ENCODE data around the gene POMC. TPM values are rescaled to one million over a fixed set of nuclear protein-coding genes. Genes with fewer than 3 reads are reported as not detected.

Gene POMC
- polyA plus RNA-seq (2013, experiment 1 of 2) = 3.3 TPM
- polyA plus RNA-seq (2013, experiment 2 of 2) = 3.1 TPM

DNA sequence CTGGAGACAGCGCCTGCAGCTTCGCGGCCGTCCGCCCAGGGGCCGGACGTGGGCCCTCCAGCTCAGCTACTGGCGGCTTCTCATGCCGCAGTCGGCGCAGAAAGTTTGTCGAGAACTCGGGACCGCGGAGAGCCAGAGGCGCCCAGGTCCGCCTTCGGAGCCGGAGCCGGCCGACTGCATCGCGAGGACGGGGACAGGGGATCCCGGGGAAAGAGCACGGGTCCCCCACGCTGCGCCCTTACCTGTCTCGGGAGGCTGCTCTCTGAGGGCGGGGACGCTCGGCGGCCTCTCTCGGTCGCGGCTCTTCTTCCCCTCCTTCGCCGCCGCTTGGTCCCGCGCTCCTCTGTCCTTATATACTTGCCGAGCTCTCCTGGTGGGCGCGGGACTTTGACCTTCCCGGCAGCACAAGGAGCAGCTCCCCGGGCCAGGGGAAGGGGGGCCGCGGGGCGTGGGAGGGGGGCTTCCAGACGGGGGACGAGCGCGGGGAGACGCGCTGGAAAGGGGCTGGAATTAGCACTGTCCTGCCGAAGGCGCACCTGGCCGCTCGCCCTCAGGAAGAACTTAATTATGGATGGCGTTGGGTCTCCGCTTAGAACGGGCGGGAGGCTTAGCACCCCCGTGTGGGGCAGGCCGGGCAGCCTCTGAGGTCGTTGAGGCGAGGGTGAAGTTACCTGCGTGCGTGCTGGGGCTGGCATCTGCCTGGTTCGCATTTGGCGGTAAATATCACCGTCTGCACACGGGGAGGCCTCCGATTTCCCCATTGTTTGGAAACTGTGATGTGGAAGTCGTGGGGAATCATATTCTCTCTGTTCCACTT is at the start of gene POMC:
TSS of gene POMC (minus strand) at position 325 of the 817 bp plus-strand sequence. CDS start 3,808 bp downstream, outside the sequence.
- peak within 1 kb of the TSS; percentile 86 for H3K56ac ChIP-seq (ENCODE audit: low read length)
- no peaks in the 10 kb centered on the region for H3K36me3 ChIP-seq (ENCODE audit: control insufficient read depth, insufficient read depth, low read length)
- WGBS (ENCODE audit: extremely low coverage, insufficient coverage, low lambda C conversion rate) = no CpG with 5 or more reads among the region's 75 CpGs
- H2BK15ac ChIP-seq (replicated peaks; ENCODE audit: low read depth) = no peak within 1 kb of the TSS
- H4K5ac ChIP-seq (ENCODE audit: low read length) = no peak within 1 kb of the TSS
- H2BK5ac ChIP-seq (ENCODE audit: low read length) = no peak within 1 kb of the TSS
- peak; percentile 63 for DNase-seq
- H4K8ac ChIP-seq (ENCODE audit: low read depth, low read length) = no peak within 1 kb of the TSS
- H2AK5ac ChIP-seq (ENCODE audit: low read length) = no peak within 1 kb of the TSS
- H3K79me1 ChIP-seq (ENCODE audit: low read length) = no peaks in the 10 kb centered on the region
- H3K27me3 ChIP-seq (ENCODE audit: insufficient read depth, low read length, poor library complexity) = peaks cover 20% of the 10 kb centered on the region
- H3K4me3 ChIP-seq (ENCODE audit: low read length) = peak within 1 kb of the TSS; percentile 45
- H3K4me2 ChIP-seq (ENCODE audit: low read length) = peak within 1 kb of the TSS; percentile 89
- H3K4me1 ChIP-seq (ENCODE audit: control insufficient read depth, low read depth, low read length) = no peaks in the 10 kb centered on the region
- H3K18ac ChIP-seq (ENCODE audit: low read length) = peak within 1 kb of the TSS; percentile 87
- H3K23ac ChIP-seq (ENCODE audit: low read length) = no peak within 1 kb of the TSS
- H2BK120ac ChIP-seq (ENCODE audit: low read depth, low read length) = peak within 1 kb of the TSS; percentile 37
- no peak within 1 kb of the TSS for H3K27ac ChIP-seq (ENCODE audit: low read depth, low read length)
- H3K79me2 ChIP-seq (ENCODE audit: control insufficient read depth, insufficient read depth, low read length) = no peaks in the 10 kb centered on the region
- H3K4ac ChIP-seq (ENCODE audit: low read depth, low read length) = no peak within 1 kb of the TSS
- peak within 1 kb of the TSS; percentile 71 for H3K9ac ChIP-seq (ENCODE audit: low read length)

DNA sequence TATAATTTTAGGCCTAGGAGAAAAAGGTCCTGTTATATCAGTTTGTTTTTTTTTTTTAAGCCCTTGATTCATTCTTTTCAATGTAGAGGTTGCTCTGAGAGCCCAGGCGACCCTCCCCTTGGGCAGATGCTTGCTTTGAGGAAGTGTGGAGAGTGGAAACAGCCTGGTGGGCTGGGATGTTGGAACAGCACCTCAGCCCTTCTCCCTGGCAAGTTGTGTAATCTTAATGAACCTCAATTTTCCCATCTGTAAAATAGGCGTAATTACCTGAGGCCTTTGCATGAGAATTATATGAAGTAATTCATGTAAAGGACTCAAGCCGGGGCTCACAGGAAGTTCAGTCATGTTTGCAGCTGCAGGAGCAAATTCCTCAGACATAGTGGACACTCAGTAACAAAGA is 49.7 kb upstream of the POMC start:
- Histone ChIP-seq H4K5ac (ENCODE audit: low read length) (no peak overlapping the region), H3K4ac (ENCODE audit: low read depth, low read length) (no peak overlapping the region), H3K27me3 (ENCODE audit: insufficient read depth, low read length, poor library complexity) (no peaks in the 10 kb centered on the region), H3K18ac (ENCODE audit: low read length) (no peak overlapping the region), H2BK15ac (replicated peaks; ENCODE audit: low read depth) (no peak overlapping the region), H3K27ac (ENCODE audit: low read depth, low read length) (no peak overlapping the region), H3K79me1 (ENCODE audit: low read length) (no peaks in the 10 kb centered on the region), H3K4me1 (ENCODE audit: control insufficient read depth, low read depth, low read length) (no peaks in the 10 kb centered on the region), H3K36me3 (ENCODE audit: control insufficient read depth, insufficient read depth, low read length) (no peaks in the 10 kb centered on the region), H3K23ac (ENCODE audit: low read length) (no peak overlapping the region), H3K79me2 (ENCODE audit: control insufficient read depth, insufficient read depth, low read length) (no peaks in the 10 kb centered on the region), H3K9ac (ENCODE audit: low read length) (no peak overlapping the region), H2BK5ac (ENCODE audit: low read length) (no peak overlapping the region), H2BK120ac (ENCODE audit: low read depth, low read length) (no peak overlapping the region), H3K56ac (ENCODE audit: low read length) (no peak overlapping the region), H3K4me2 (ENCODE audit: low read length) (no peak overlapping the region), H4K8ac (ENCODE audit: low read depth, low read length) (no peak overlapping the region), H3K4me3 (ENCODE audit: low read length) (no peak overlapping the region), H2AK5ac (ENCODE audit: low read length) (no peak overlapping the region)
- WGBS (ENCODE audit: extremely low coverage, insufficient coverage, low lambda C conversion rate) = no CpG with 5 or more reads among the region's 3 CpGs
- no peak for DNase-seq

DNA sequence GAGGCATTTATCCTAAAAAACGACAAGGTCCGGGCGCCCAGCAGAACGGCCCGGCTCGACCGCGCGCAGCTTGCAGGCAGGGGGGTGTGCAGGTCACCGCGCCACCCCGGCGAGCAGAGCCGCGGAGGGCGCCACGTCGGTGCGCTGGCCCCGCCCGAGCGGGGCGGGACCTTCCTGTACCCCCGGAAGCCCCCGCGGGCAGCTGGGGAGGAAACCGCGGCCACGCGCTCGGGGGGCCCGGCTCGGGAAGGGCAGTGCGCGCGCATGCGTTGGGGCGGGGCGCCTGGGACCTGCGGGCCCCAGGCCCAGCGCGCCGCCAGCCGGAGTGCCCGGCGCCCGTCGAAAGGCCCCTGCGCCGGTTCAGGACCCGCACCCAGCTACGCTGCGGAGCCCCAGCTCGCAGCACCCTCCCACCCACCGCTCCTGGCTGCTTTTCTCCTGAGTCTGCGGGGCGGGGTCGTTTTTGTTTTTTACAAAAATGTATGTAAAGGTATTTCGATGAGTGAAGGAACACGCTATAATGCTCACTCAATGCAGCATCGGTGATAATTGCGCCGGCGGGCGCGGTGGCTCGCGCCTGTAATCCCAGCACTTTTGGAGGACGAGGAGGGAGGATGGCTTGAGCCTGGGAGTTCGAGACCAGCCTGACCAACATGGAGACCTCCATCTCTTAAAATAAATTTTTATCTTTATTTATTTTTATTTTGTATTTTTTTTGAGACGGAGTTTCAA is 47.7 kb upstream of the POMC start:
- peak overlapping the region; percentile 89 for H3K9ac ChIP-seq (ENCODE audit: low read length)
- H3K79me2 ChIP-seq (ENCODE audit: control insufficient read depth, insufficient read depth, low read length) = no peaks in the 10 kb centered on the region
- DNase-seq = peak; percentile 90
- H2BK120ac ChIP-seq (ENCODE audit: low read depth, low read length) = no peak overlapping the region
- H3K18ac ChIP-seq (ENCODE audit: low read length) = peak overlapping the region; percentile 83
- no peaks in the 10 kb centered on the region for H3K79me1 ChIP-seq (ENCODE audit: low read length)
- no peak overlapping the region for H2AK5ac ChIP-seq (ENCODE audit: low read length)
- peak overlapping the region; percentile 58 for H3K4me3 ChIP-seq (ENCODE audit: low read length)
- H3K4me2 ChIP-seq (ENCODE audit: low read length) = peak overlapping the region; percentile 64
- no peak overlapping the region for H2BK15ac ChIP-seq (replicated peaks; ENCODE audit: low read depth)
- peak overlapping the region; percentile 1 for H4K8ac ChIP-seq (ENCODE audit: low read depth, low read length)
- no CpG with 5 or more reads among the region's 71 CpGs for WGBS (ENCODE audit: extremely low coverage, insufficient coverage, low lambda C conversion rate)
- H3K23ac ChIP-seq (ENCODE audit: low read length) = no peak overlapping the region
- no peak overlapping the region for H3K27ac ChIP-seq (ENCODE audit: low read depth, low read length)
- H3K4ac ChIP-seq (ENCODE audit: low read depth, low read length) = peak overlapping the region; percentile 27
- no peak overlapping the region for H4K5ac ChIP-seq (ENCODE audit: low read length)
- H3K4me1 ChIP-seq (ENCODE audit: control insufficient read depth, low read depth, low read length) = no peaks in the 10 kb centered on the region
- H3K36me3 ChIP-seq (ENCODE audit: control insufficient read depth, insufficient read depth, low read length) = no peaks in the 10 kb centered on the region
- no peak overlapping the region for H2BK5ac ChIP-seq (ENCODE audit: low read length)
- no peaks in the 10 kb centered on the region for H3K27me3 ChIP-seq (ENCODE audit: insufficient read depth, low read length, poor library complexity)
- H3K56ac ChIP-seq (ENCODE audit: low read length) = peak overlapping the region; percentile 88

DNA sequence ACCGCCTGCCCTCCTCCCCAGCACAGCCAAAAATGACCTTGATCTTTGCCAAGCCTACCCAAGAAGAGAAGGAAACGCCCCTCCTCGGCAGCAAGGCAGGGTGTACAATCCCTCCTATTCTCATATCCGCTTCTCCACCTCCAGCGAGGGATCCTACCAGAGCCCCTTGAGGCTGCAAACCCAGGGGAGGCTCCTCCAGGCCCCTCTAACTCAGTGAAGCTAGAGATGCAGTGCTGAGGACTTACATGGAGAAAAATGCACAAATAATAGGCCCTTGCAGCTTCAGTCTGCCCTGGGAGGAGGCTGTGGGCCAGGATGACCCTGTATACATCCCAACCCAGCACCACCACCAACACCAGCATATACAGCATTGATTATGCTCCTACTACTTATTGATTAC is 46.9 kb upstream of the POMC start:
- H4K5ac ChIP-seq (ENCODE audit: low read length) = peak overlapping the region; percentile 33
- H3K27ac ChIP-seq (ENCODE audit: low read depth, low read length) = no peak overlapping the region
- no peak overlapping the region for H2BK15ac ChIP-seq (replicated peaks; ENCODE audit: low read depth)
- no peak for DNase-seq
- peak overlapping the region; percentile 64 for H3K4me2 ChIP-seq (ENCODE audit: low read length)
- no peaks in the 10 kb centered on the region for H3K36me3 ChIP-seq (ENCODE audit: control insufficient read depth, insufficient read depth, low read length)
- no peak overlapping the region for H2BK120ac ChIP-seq (ENCODE audit: low read depth, low read length)
- H3K18ac ChIP-seq (ENCODE audit: low read length) = no peak overlapping the region
- no peak overlapping the region for H3K4ac ChIP-seq (ENCODE audit: low read depth, low read length)
- no peaks in the 10 kb centered on the region for H3K79me1 ChIP-seq (ENCODE audit: low read length)
- no peaks in the 10 kb centered on the region for H3K4me1 ChIP-seq (ENCODE audit: control insufficient read depth, low read depth, low read length)
- H3K79me2 ChIP-seq (ENCODE audit: control insufficient read depth, insufficient read depth, low read length) = no peaks in the 10 kb centered on the region
- peak overlapping the region; percentile 88 for H3K56ac ChIP-seq (ENCODE audit: low read length)
- peak overlapping the region; percentile 72 for H2AK5ac ChIP-seq (ENCODE audit: low read length)
- H2BK5ac ChIP-seq (ENCODE audit: low read length) = no peak overlapping the region
- H4K8ac ChIP-seq (ENCODE audit: low read depth, low read length) = no peak overlapping the region
- peak overlapping the region; percentile 24 for H3K23ac ChIP-seq (ENCODE audit: low read length)
- H3K4me3 ChIP-seq (ENCODE audit: low read length) = peak overlapping the region; percentile 58
- WGBS (ENCODE audit: extremely low coverage, insufficient coverage, low lambda C conversion rate) = no CpG with 5 or more reads among the region's 5 CpGs
- peak overlapping the region; percentile 89 for H3K9ac ChIP-seq (ENCODE audit: low read length)
- no peaks in the 10 kb centered on the region for H3K27me3 ChIP-seq (ENCODE audit: insufficient read depth, low read length, poor library complexity)

DNA sequence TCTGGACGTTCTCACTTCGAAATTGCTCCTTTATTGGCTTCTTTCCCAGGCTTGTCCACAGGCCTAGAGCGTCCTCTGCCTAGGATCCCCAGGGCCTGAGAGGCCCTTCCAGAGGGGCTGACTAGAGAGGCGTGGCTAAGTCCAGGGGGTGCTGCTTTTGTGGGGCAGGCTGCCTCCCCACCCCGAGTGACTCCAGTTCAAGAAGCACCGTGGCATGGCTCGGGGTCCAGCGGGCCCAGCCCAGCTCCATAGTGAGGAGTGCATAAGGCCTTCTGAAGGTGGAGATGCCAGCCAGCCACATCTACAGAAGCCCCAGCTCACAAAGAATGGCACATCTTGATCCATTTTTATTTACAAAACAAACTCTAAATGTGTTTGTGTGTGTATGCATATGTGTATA is 44.8 kb upstream of the POMC start:
- Histone ChIP-seq H3K4me2 (ENCODE audit: low read length) (no peak overlapping the region), H3K56ac (ENCODE audit: low read length) (no peak overlapping the region), H3K79me2 (ENCODE audit: control insufficient read depth, insufficient read depth, low read length) (no peaks in the 10 kb centered on the region), H2BK15ac (replicated peaks; ENCODE audit: low read depth) (no peak overlapping the region), H2BK5ac (ENCODE audit: low read length) (no peak overlapping the region), H3K4me3 (ENCODE audit: low read length) (no peak overlapping the region), H3K79me1 (ENCODE audit: low read length) (no peaks in the 10 kb centered on the region), H3K23ac (ENCODE audit: low read length) (no peak overlapping the region), H3K9ac (ENCODE audit: low read length) (no peak overlapping the region), H3K4ac (ENCODE audit: low read depth, low read length) (no peak overlapping the region), H3K4me1 (ENCODE audit: control insufficient read depth, low read depth, low read length) (no peaks in the 10 kb centered on the region), H3K27me3 (ENCODE audit: insufficient read depth, low read length, poor library complexity) (no peaks in the 10 kb centered on the region), H4K5ac (ENCODE audit: low read length) (no peak overlapping the region), H3K18ac (ENCODE audit: low read length) (no peak overlapping the region), H2BK120ac (ENCODE audit: low read depth, low read length) (no peak overlapping the region), H3K27ac (ENCODE audit: low read depth, low read length) (no peak overlapping the region), H4K8ac (ENCODE audit: low read depth, low read length) (no peak overlapping the region), H2AK5ac (ENCODE audit: low read length) (no peak overlapping the region), H3K36me3 (ENCODE audit: control insufficient read depth, insufficient read depth, low read length) (no peaks in the 10 kb centered on the region)
- no CpG with 5 or more reads among the region's 8 CpGs for WGBS (ENCODE audit: extremely low coverage, insufficient coverage, low lambda C conversion rate)
- DNase-seq = no peak
